Body of pancreas (tissue), 4 donors: ENCODE measurements around the gene FBXO3. TPM values are rescaled to one million over a fixed set of nuclear protein-coding genes. Genes with fewer than 3 reads are reported as not detected.
"Not testable (repeated sequence)": the region's sequence is repeated elsewhere in the genome, so short reads cannot be mapped to it uniquely, and the experiment has no call there.

Experiments
- ATAC-seq: fragments of 150-250 bp; one replicate; pipeline ENCODE4 v1.9.1; 2016
- DNase-seq, 4 donors: peaks; one replicate each; pipeline ENCODE4 v3.0.0-alpha.2; 2019
- H3K27ac ChIP-seq, 4 donors: fragments of 200-600 bp; sonication (generic); 1 replicate in 3 of 4; 2 replicates in 1 of 4; pipeline versions ENCODE4 v1.5.1 to v1.6.1; 2016 to 2019; ENCODE audit warnings: mild to moderate bottlenecking in 1 of 4, mixed read lengths in 1 of 4, moderate library complexity in 1 of 4
- H3K27me3 ChIP-seq, 2 donors: fragments of 200-600 bp; sonication (generic); one replicate each; pipeline ENCODE4 v1.6.0; 2016; ENCODE audit warnings: mild to moderate bottlenecking in 1 of 2
- H3K36me3 ChIP-seq, 2 donors: fragments of 200-600 bp; sonication (generic); replicated peaks in 1 of 2; 2 replicates each; pipeline ENCODE4 v1.5.1; 2016; ENCODE audit warnings: low read depth in 2 of 2; ENCODE audit not compliant: insufficient read depth in 1 of 2
- H3K4me1 ChIP-seq: fragments of 200-600 bp; sonication (generic); one replicate; pipeline ENCODE4 v1.6.0; 2016
- H3K4me3 ChIP-seq, 2 donors: fragments of 200-600 bp; sonication (generic); 1 replicate in 1 of 2; 2 replicates in 1 of 2; pipeline ENCODE4 v1.5.1; 2016 to 2019
- H3K9me3 ChIP-seq, 3 donors: fragments of 200-600 bp; sonication (generic); 1 replicate in 2 of 3; 2 replicates in 1 of 3; pipeline ENCODE4 v1.5.1; 2016
- POLR2A ChIP-seq, 3 donors: fragments of 450-650 bp; IDR thresholded peaks; one replicate each; pipeline ENCODE4 v1.6.1; 2016; ENCODE audit warnings: antibody characterized with exemption in 3 of 3, mild to moderate bottlenecking in 2 of 3
- WGBS, 2 donors: methylation state at CpG; one replicate each; pipeline ENCODE4 v1.1.5; 2017; 5-methylcytosine and 5-hydroxymethylcytosine counted together
- intact Hi-C: fragments of 100-400 bp; cut with DNase I; formaldehyde crosslinking; loops from one replicate; pipeline ENCODE4 v1.15.1; 2023
- total RNA-seq, 2 donors: library from RNA; depleted of rRNA; stranded (reverse); fragments of >200 nt; gene quantifications; one replicate each; pipeline ENCODE4 v1.1.0, GENCODE V29; 2016
- TF ChIP-seq, protein P1 (sequence below), 7 experiments: fragments of 450-650 bp in 4 of 7; fragments of 200-600 bp in 3 of 7; sonication (generic) in 3 of 7; IDR thresholded peaks; one replicate each; pipeline ENCODE4 v1.5.1; 2016 to 2019; ENCODE audit warnings: antibody characterized with exemption in 7 of 7

The FBXO3 gene
- total RNA-seq, 2 donors from 2014 or later: 24.7 to 40.5 TPM

DNA sequence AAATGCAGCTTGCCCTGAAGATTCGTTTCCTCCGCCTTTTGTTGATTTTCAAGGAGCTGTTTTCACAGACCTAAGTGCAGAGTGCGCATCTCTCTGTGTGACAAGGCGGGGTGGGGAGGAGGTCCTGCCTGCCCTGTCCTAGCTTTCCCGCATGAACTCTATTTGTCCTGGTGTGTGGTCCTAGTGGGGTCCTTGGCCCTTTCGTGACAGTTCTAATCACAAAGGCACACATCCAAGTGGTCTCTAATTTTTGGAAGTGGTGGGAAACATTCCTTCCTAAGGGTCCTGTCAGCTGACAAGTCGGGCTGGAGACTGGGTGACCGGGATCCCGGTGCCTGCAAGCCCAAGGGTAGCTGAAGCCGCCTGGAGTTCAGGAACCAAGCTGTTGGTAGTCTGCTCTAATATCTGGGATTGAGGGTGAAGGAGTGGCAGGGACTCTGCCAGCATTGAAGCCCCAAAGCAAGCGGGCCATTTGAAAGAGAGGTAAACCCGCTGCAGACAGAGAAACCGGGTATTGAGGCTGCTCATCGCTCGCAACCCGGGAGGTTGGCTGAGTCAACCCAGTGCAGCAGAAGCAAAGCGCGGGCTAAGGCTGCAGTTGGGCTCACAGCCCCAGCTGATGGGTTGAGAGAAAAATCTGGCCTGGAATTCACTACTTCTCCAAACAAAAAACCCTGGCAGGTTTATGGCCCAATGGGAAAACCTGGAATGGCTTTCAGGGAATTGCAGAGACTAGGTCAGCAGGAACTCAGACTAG lies 28.1 kb upstream of the FBXO3 start:
- Histone ChIP-seq H3K4me3 (no peak overlapping the region), H3K27me3 (no peaks in the 10 kb centered on the region), H3K4me1 (peaks cover 14% of the 10 kb centered on the region), H3K27ac (peak overlapping the region in 1 of 4 donors; percentile 13), H3K9me3 (no peaks in the 10 kb centered on the region), H3K36me3 (no peaks in the 10 kb centered on the region)
- DNase-seq: peak; percentile 62 to 76 (median 70)
- intact Hi-C loops: no loop called here
- WGBS, 2 donors: 2 to 3% methylated on average over 16 to 18 of the region's 18 CpGs
- TF ChIP-seq, protein P1, sequence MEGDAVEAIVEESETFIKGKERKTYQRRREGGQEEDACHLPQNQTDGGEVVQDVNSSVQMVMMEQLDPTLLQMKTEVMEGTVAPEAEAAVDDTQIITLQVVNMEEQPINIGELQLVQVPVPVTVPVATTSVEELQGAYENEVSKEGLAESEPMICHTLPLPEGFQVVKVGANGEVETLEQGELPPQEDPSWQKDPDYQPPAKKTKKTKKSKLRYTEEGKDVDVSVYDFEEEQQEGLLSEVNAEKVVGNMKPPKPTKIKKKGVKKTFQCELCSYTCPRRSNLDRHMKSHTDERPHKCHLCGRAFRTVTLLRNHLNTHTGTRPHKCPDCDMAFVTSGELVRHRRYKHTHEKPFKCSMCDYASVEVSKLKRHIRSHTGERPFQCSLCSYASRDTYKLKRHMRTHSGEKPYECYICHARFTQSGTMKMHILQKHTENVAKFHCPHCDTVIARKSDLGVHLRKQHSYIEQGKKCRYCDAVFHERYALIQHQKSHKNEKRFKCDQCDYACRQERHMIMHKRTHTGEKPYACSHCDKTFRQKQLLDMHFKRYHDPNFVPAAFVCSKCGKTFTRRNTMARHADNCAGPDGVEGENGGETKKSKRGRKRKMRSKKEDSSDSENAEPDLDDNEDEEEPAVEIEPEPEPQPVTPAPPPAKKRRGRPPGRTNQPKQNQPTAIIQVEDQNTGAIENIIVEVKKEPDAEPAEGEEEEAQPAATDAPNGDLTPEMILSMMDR (IDR thresholded peaks at IDR 0.05): no peak
- no peak for TF ChIP-seq POLR2A (IDR thresholded peaks at IDR 0.05)
- peak; percentile 95 for ATAC-seq

DNA sequence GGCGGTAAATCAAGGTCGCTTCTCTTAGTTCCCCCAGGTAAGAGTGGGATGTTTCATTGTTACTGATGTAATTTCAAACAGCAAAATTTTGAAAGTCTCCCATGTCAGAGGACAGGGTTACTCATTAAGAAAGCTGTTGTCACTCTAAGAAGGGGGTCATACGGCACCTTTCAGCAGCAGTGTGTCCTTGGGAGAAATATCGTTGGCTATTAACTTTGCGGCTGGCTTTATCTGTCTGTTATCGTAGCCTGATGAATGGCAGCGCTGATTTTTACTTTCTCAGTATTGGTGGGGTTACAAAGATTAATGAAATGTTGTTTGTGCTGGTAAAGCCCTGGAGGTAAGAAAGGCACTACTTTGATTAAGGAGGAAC lies 27.5 kb upstream of the FBXO3 start:
- Histone ChIP-seq H3K36me3 (no peaks in the 10 kb centered on the region), H3K27ac (no peak overlapping the region), H3K4me3 (no peak overlapping the region), H3K4me1 (peaks cover 14% of the 10 kb centered on the region), H3K9me3 (no peaks in the 10 kb centered on the region), H3K27me3 (no peaks in the 10 kb centered on the region)
- no peak for ATAC-seq
- DNase-seq: no peak
- WGBS, 2 donors: 7 to 9% methylated on average over 7 of the region's 7 CpGs
- no peak for TF ChIP-seq POLR2A (IDR thresholded peaks at IDR 0.05)
- TF ChIP-seq, protein P1 (IDR thresholded peaks at IDR 0.05): no peak
- intact Hi-C loops: no loop called here

DNA sequence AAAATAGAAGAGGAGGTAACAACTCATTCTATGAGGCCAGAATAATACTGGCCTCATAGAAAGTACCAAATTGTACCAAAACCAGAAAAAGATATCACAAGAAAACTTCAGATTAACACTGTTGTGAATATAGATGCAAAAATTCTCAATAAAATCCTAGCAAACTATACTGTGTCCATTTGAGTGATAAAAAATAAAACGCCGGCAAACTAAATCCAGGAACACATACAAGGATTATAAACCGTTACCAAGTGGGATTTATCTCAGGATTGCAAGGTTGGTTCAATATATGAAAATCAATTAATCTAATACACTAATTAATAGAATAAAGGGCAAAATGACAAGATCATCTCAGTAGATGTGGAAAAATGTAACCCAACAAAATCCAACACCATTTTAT lies 23.6 kb upstream of the FBXO3 start:
- intact Hi-C loops: no loop called here
- H3K36me3 ChIP-seq: no peaks in the 10 kb centered on the region
- WGBS, 2 donors: 90 to 98% methylated on average over 3 of the region's 3 CpGs

DNA sequence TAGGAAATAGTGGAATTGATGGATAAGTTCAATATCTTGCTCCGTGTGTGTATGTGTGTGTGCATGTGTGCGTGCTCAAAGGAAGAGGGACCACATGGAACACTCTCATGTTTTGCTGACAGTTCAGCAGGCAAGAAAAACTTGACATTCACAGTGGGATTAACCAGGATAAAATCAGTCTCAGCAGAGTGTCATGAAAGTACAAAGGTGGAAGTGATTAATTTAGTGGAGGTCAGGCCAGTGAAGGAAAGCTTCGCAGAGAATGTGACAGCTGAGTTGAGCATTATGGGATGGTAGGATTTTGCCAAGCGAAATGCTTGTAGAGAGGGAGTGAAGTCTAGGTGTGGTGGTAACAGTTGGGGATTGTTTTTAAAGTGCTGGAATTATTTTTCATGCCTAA lies 15.7 kb upstream of the FBXO3 start:
- ATAC-seq (no peak), DNase-seq (no peak)
- H3K27ac ChIP-seq: no peak overlapping the region
- H3K4me1 ChIP-seq: no peaks in the 10 kb centered on the region
- intact Hi-C loops: no loop called here
- WGBS, 2 donors: 46 to 48% methylated on average over 4 of the region's 4 CpGs
- H3K4me3 ChIP-seq: no peak overlapping the region
- TF ChIP-seq POLR2A (IDR thresholded peaks at IDR 0.05): no peak
- TF ChIP-seq, protein P1 (IDR thresholded peaks at IDR 0.05): no peak
- H3K36me3 ChIP-seq: no peaks in the 10 kb centered on the region
- H3K9me3 ChIP-seq: no peaks in the 10 kb centered on the region
- no peaks in the 10 kb centered on the region for H3K27me3 ChIP-seq

More for the DNA sequence above, 23.6 kb upstream of the FBXO3 start:
- Histone ChIP-seq H3K4me3 (no peak overlapping the region), H3K4me1 (peaks cover 14% of the 10 kb centered on the region), H3K27me3 (no peaks in the 10 kb centered on the region), H3K9me3 (no peaks in the 10 kb centered on the region), H3K27ac (no peak overlapping the region)
- ATAC-seq (no peak), DNase-seq (no peak)
- TF ChIP-seq, protein P1 (IDR thresholded peaks at IDR 0.05): no peak
- TF ChIP-seq POLR2A (IDR thresholded peaks at IDR 0.05): no peak

DNA sequence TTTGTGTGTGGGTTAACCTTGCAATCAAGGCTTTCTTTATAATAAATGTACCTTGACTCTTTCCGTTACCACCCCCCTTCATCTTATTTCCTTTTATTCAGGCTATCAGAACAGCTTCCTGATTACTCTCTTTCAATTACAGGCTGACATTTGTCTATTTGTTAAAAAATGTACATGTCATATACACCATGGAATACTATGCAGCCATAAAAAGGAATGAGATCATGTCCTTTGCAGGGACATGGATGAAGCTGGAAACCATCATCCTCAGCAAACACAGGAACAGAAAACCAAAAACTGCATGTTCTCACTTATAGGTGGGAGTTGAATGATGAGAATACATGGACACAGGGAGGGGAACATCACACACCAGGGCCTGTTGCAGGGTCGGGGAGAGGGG lies 13.8 kb upstream of the FBXO3 start:
- H3K27ac ChIP-seq, H3K9me3 ChIP-seq, ATAC-seq, H3K27me3 ChIP-seq, H3K4me3 ChIP-seq, H3K4me1 ChIP-seq, H3K36me3 ChIP-seq, DNase-seq, intact Hi-C loops: not testable (repeated sequence)
- 82 to 89% methylated on average over 2 of the region's 2 CpGs for WGBS, 2 donors
